Transverse colon (tissue), 4 donors: Measurements from ENCODE around the gene FA2H. TPM values are rescaled to one million over a fixed set of nuclear protein-coding genes. Genes with fewer than 3 reads are reported as not detected.
"Not testable (repeated sequence)": the region's sequence is repeated elsewhere in the genome, so short reads cannot be mapped to it uniquely, and the experiment has no call there.

Experiments
- DNase-seq: peaks from one replicate; pipeline ENCODE4 v3.0.0-alpha.2; 2019
- H3K27ac ChIP-seq, 4 donors: fragments of 200-600 bp; sonication (generic); 2 replicates each; pipeline ENCODE4 v1.5.1; 2016 to 2018; ENCODE audit warnings: inconsistent platforms in 4 of 4
- H3K27me3 ChIP-seq: fragments of 200-600 bp; sonication (generic); 2 replicates; pipeline ENCODE4 v1.5.1; 2017; ENCODE audit warnings: inconsistent platforms
- H3K36me3 ChIP-seq, 4 donors: fragments of 200-600 bp; sonication (generic); 2 replicates each; pipeline ENCODE4 v1.5.1; 2017 to 2019; ENCODE audit warnings: inconsistent platforms in 4 of 4
- H3K4me1 ChIP-seq, 4 donors: fragments of 200-600 bp; sonication (generic); 2 replicates each; pipeline ENCODE4 v1.5.1; 2017 to 2020; ENCODE audit warnings: inconsistent platforms in 4 of 4
- H3K4me3 ChIP-seq, 4 donors: fragments of 200-600 bp; sonication (generic); 1 replicate in 1 of 4; 2 replicates in 3 of 4; pipeline versions ENCODE4 v1.5.1 to v1.6.1; 2017 to 2019; ENCODE audit warnings: inconsistent platforms in 4 of 4
- H3K9me3 ChIP-seq, 2 donors: fragments of 200-600 bp; sonication (generic); 2 replicates each; pipeline ENCODE4 v1.5.1; 2017 to 2019; ENCODE audit warnings: inconsistent platforms in 2 of 2
- EP300 ChIP-seq: sonication (generic); formaldehyde crosslinking; IDR thresholded peaks from one replicate; pipeline ENCODE4 v1.6.1; 2017; ENCODE audit warnings: antibody characterized with exemption, low read depth
- POLR2A ChIP-seq: fragments of 450-650 bp; IDR thresholded peaks from one replicate; pipeline ENCODE4 v1.6.1; 2016; ENCODE audit warnings: antibody characterized with exemption, mild to moderate bottlenecking, moderate library complexity
- POLR2AphosphoS5 ChIP-seq, 3 donors: sonication (generic); formaldehyde crosslinking; IDR thresholded peaks; one replicate each; pipeline ENCODE4 v1.6.1; 2016; ENCODE audit warnings: antibody characterized with exemption in 3 of 3
- WGBS, 2 donors: methylation state at CpG; one replicate each; pipeline ENCODE4 v1.1.5; 2018; ENCODE audit warnings: low coverage in 1 of 2; 5-methylcytosine and 5-hydroxymethylcytosine counted together
- in situ Hi-C, 4 donors: fragments of 200-750 bp; cut with MboI; loops; one replicate each; pipeline versions ENCODE4 v1.15.0 to v1.15.1; 2017; ENCODE audit warnings: low sequenced_read_pairs in 3 of 4, low pct_ligation_motif_present in 1 of 4, low pct_unique_long_range_greater_than_20kb in 1 of 4
- intact Hi-C: fragments of 100-400 bp; cut with DNase I; formaldehyde crosslinking; loops from one replicate; pipeline ENCODE4 v1.15.1; 2023; ENCODE audit warnings: low total_unique reads
- total RNA-seq, 4 donors: library from RNA; depleted of rRNA; stranded (reverse); fragments of >200 nt; gene quantifications; one replicate each; pipeline ENCODE4 v1.1.0, GENCODE V29; 2016
- TF ChIP-seq, protein P1 (sequence below), 5 experiments: fragments of 200-600 bp in 3 of 5; fragments of 450-650 bp in 2 of 5; sonication (generic) in 3 of 5; IDR thresholded peaks; 1 replicate in 2 of 5; 2 replicates in 3 of 5; pipeline ENCODE4 v1.5.1; 2016 to 2017; ENCODE audit warnings: antibody characterized with exemption in 5 of 5, inconsistent platforms in 3 of 5, mild to moderate bottlenecking in 2 of 5, moderate library complexity in 1 of 5

The FA2H gene
- total RNA-seq, 4 donors from 2014 or later: 20.1 to 80.8 (median 36.8) TPM

DNA sequence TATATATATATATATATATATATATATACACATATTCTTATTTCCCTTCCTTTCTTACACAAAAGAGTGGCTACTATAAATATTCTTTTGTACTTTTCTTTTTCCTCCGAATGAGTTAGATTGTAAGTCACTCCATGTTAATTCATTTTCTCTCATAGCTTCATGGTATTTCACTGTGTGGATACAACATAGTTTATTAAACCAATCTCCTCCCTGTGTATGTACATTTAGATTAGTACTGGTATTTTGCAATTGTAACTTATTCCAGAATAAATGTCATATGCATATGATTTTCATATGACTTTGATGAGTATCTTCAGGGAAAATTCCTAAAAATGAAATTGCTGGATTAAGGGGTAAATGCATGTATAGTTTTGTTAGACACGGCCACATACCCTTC lies 20.0 kb upstream of the FA2H start:
- TF ChIP-seq POLR2AphosphoS5 (IDR thresholded peaks at IDR 0.05) (no peak), EP300 (no peak), POLR2A (no peak)
- TF ChIP-seq, protein P1, sequence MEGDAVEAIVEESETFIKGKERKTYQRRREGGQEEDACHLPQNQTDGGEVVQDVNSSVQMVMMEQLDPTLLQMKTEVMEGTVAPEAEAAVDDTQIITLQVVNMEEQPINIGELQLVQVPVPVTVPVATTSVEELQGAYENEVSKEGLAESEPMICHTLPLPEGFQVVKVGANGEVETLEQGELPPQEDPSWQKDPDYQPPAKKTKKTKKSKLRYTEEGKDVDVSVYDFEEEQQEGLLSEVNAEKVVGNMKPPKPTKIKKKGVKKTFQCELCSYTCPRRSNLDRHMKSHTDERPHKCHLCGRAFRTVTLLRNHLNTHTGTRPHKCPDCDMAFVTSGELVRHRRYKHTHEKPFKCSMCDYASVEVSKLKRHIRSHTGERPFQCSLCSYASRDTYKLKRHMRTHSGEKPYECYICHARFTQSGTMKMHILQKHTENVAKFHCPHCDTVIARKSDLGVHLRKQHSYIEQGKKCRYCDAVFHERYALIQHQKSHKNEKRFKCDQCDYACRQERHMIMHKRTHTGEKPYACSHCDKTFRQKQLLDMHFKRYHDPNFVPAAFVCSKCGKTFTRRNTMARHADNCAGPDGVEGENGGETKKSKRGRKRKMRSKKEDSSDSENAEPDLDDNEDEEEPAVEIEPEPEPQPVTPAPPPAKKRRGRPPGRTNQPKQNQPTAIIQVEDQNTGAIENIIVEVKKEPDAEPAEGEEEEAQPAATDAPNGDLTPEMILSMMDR (IDR thresholded peaks at IDR 0.05): no peak
- no peak overlapping the region for H3K4me3 ChIP-seq
- in situ Hi-C loops (no loop called here), intact Hi-C loops (no loop called here)
- H3K36me3 ChIP-seq: no peaks in the 10 kb centered on the region
- no peak overlapping the region for H3K27ac ChIP-seq
- H3K9me3 ChIP-seq: no peaks in the 10 kb centered on the region
- 41 to 81% methylated on average over 2 of the region's 2 CpGs for WGBS, 2 donors
- DNase-seq: no peak
- no peaks in the 10 kb centered on the region for H3K4me1 ChIP-seq
- H3K27me3 ChIP-seq: no peaks in the 10 kb centered on the region

DNA sequence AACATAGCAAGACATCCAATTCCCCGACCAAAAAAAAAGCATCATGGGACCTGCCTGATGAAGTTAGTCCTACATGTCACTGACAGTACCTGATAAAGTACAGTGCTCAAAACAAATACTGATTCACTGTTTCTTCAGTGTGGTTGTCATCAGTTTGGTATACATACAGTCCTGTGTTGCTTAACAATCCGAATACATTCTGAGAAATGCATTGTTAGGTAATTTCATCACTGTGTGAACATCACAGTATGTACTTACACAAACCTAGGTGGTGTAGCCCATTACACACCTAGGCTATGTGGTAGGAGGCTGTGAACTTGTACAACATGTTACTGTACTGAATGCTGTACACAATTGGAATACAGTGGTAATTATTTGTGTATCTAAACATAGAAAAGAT lies 19.0 kb upstream of the FA2H start:
- no peak for DNase-seq
- TF ChIP-seq POLR2A (no peak), EP300 (no peak), POLR2AphosphoS5 (IDR thresholded peaks at IDR 0.05) (no peak)
- TF ChIP-seq, protein P1 (IDR thresholded peaks at IDR 0.05): no peak
- Histone ChIP-seq H3K4me1 (no peaks in the 10 kb centered on the region), H3K9me3 (no peaks in the 10 kb centered on the region), H3K27me3 (no peaks in the 10 kb centered on the region), H3K36me3 (no peaks in the 10 kb centered on the region), H3K27ac (no peak overlapping the region), H3K4me3 (no peak overlapping the region)
- in situ Hi-C loops (no loop called here), intact Hi-C loops (no loop called here)
- 83 to 88% methylated on average over 1 to 2 of the region's 2 CpGs for WGBS, 2 donors

DNA sequence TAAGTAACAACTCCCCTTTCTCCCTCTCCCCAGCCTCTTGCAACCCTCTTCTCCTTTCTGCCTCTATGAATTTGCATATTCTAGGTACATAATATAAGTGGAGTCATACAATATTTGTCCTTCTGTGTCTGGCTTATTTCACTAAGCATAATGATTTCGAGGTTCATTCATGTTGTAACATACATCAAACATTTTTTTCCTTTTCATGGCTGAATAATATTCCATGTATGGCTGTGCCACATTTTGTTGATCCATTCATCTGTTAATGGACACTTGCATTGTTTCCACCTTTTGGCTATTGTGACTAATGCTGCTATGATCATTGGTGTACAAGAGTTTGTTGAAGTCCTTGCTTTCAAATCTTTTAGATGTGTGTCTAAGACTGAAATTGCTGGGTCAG lies 17.6 kb upstream of the FA2H start:
- no peak overlapping the region for H3K4me3 ChIP-seq
- no peaks in the 10 kb centered on the region for H3K4me1 ChIP-seq
- H3K36me3 ChIP-seq: no peaks in the 10 kb centered on the region
- H3K27ac ChIP-seq: no peak overlapping the region
- DNase-seq: no peak
- no peaks in the 10 kb centered on the region for H3K27me3 ChIP-seq
- TF ChIP-seq EP300 (no peak), POLR2AphosphoS5 (IDR thresholded peaks at IDR 0.05) (no peak), POLR2A (no peak)
- TF ChIP-seq, protein P1 (IDR thresholded peaks at IDR 0.05): no peak
- H3K9me3 ChIP-seq: no peaks in the 10 kb centered on the region
- intact Hi-C loops: no loop called here
- WGBS, 2 donors: 88 to 100% methylated on average over 1 of the region's 1 CpG
- in situ Hi-C loops: no loop called here

DNA sequence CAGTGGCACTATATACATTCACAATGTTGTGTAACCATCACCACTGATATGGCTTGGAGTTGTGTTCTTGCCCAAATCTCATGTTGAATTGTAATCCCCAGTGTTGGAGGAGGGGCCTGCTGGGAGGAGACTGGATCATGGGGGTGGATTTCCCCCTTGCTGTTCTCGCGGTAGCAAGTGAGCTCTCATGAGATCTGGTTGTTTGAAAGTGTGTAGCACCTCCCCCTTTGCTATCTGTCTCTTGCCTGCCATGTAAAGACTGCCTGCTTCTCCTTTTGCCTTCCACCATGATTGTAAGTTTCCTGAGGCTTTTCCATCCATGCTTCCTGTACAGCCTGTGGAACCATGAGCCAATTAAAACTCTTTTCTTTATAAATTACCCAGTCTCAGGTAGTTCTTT lies 17.1 kb upstream of the FA2H start:
- H3K36me3 ChIP-seq, H3K9me3 ChIP-seq, in situ Hi-C loops, H3K27me3 ChIP-seq, H3K4me3 ChIP-seq, H3K4me1 ChIP-seq, DNase-seq, H3K27ac ChIP-seq, intact Hi-C loops: not testable (repeated sequence)
- 90% methylated on average over 2 of the region's 2 CpGs; no CpG with 5 or more reads in 1 of the 2 donors for WGBS, 2 donors

DNA sequence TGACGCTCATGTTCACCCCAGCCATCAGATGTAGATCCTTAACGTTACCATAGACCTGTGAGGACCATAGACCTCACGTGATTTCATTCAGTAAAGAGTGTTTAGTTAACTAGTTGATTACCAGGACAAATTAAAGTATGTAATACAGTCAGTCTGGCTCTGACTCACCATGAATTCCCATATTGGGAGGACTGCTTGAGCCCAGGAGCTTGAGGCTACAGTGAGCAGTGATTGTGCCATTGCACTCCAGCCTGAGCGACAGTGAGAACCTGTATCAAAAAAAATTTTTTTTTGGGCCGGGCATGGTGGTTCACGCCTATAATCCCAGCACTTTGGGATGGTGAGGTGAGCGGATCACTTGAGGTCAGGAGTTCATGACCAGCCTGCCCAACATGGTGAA lies 13.5 kb upstream of the FA2H start:
- 60 to 77% methylated on average over 2 to 7 of the region's 7 CpGs for WGBS, 2 donors
- Histone ChIP-seq H3K4me1 (no peaks in the 10 kb centered on the region), H3K36me3 (no peaks in the 10 kb centered on the region), H3K4me3 (no peak overlapping the region), H3K9me3 (no peaks in the 10 kb centered on the region), H3K27ac (no peak overlapping the region), H3K27me3 (no peaks in the 10 kb centered on the region)
- no peak for DNase-seq
- TF ChIP-seq, protein P1 (IDR thresholded peaks at IDR 0.05): no peak
- no peak for TF ChIP-seq POLR2A
- no peak for TF ChIP-seq EP300
- TF ChIP-seq POLR2AphosphoS5 (IDR thresholded peaks at IDR 0.05): no peak
- in situ Hi-C loops (no loop called here), intact Hi-C loops (loop anchor here (10.0 kb wide), 1 partner anchor 63 kb away; no protein-coding TSS in a partner anchor)
